Tibial nerve (tissue), 4 donors: ENCODE data around the gene SLCO2A1. TPM values are rescaled to one million over a fixed set of nuclear protein-coding genes. Genes with fewer than 3 reads are reported as not detected.

Source experiments
- DNase-seq, 2 donors: peaks; one replicate each; pipeline ENCODE4 v3.0.0-alpha.2; 2019; ENCODE audit warnings: low spot score in 2 of 2
- H3K27ac ChIP-seq, 4 donors: fragments of 200-600 bp; sonication (generic) in 3 of 4; one replicate each; pipeline ENCODE4 v1.5.1; 2017 to 2019; ENCODE audit warnings: mild to moderate bottlenecking in 1 of 4
- H3K27me3 ChIP-seq, 2 donors: fragments of 200-600 bp; sonication (generic) in 1 of 2; one replicate each; pipeline versions ENCODE4 v1.5.1 to v1.6.0; 2017 to 2019
- H3K36me3 ChIP-seq, 3 donors: fragments of 200-600 bp; sonication (generic); one replicate each; pipeline ENCODE4 v1.5.1; 2018 to 2019
- H3K4me1 ChIP-seq, 4 donors: fragments of 200-600 bp; sonication (generic) in 3 of 4; one replicate each; pipeline ENCODE4 v1.5.1; 2017 to 2019
- H3K4me3 ChIP-seq, 4 donors: fragments of 200-600 bp; sonication (generic) in 3 of 4; one replicate each; pipeline ENCODE4 v1.5.1; 2017 to 2019; ENCODE audit warnings: mild to moderate bottlenecking in 1 of 4, moderate library complexity in 1 of 4
- H3K9me3 ChIP-seq, 4 donors: fragments of 200-600 bp; sonication (generic) in 3 of 4; one replicate each; pipeline ENCODE4 v1.5.1; 2017 to 2019
- EP300 ChIP-seq, 2 donors: sonication (generic); formaldehyde crosslinking; IDR thresholded peaks; one replicate each; pipeline ENCODE4 v1.6.1; 2017; ENCODE audit warnings: antibody characterized with exemption in 2 of 2, mild to moderate bottlenecking in 1 of 2
- POLR2A ChIP-seq, 2 donors: fragments of 450-650 bp; IDR thresholded peaks; one replicate each; pipeline ENCODE4 v1.6.1; 2017; ENCODE audit warnings: antibody characterized with exemption in 2 of 2, mild to moderate bottlenecking in 2 of 2, moderate library complexity in 2 of 2
- WGBS, 2 donors: methylation state at CpG; one replicate each; pipeline ENCODE4 v1.1.5; 2018; 5-methylcytosine and 5-hydroxymethylcytosine counted together
- total RNA-seq, 4 donors: library from RNA; depleted of rRNA; stranded (reverse); fragments of >200 nt; gene quantifications; one replicate each; pipeline ENCODE4 v1.1.0, GENCODE V29; 2016
- TF ChIP-seq, protein P1 (sequence below), 5 experiments: fragments of 200-600 bp in 3 of 5; fragments of 450-650 bp in 2 of 5; sonication (generic) in 3 of 5; IDR thresholded peaks; one replicate each; pipeline ENCODE4 v1.5.1; 2016 to 2019; ENCODE audit warnings: antibody characterized with exemption in 5 of 5, mild to moderate bottlenecking in 3 of 5, moderate library complexity in 2 of 5

Gene SLCO2A1
- total RNA-seq, 4 donors from 2014 or later: 8.8 to 22.9 (median 12.2) TPM

DNA sequence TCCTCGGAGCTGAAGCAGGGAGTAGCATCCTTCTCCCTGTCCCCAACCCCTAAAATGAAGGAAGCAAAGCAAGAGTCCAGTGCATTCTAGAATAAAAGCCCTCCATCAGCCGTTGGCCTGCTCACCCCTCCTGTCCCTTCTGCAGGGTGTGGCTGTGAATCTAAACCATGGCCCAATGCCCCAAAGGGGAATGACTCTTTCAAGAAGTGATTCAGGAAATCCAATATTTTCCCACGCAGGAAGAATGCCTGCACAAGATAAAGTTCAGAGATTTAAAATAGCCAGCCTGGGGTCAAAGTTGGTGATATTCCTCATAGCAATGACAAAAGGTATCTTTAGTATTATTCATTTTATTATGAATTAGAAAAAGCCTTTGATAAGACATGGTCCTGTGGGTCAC is 38.5 kb downstream of the SLCO2A1 start:
- no peak for DNase-seq
- Histone ChIP-seq H3K4me1 (peaks cover 0 to 11% (median 0%) of the 10 kb centered on the region in 4 donors), H3K27me3 (no peaks in the 10 kb centered on the region), H3K36me3 (no peaks in the 10 kb centered on the region), H3K4me3 (no peak overlapping the region), H3K9me3 (no peaks in the 10 kb centered on the region), H3K27ac (no peak overlapping the region)
- TF ChIP-seq POLR2A (IDR thresholded peaks at IDR 0.05): no peak
- peak in 1 of 2 donors; percentile 60 for TF ChIP-seq EP300 (IDR thresholded peaks at IDR 0.05)
- WGBS, 2 donors: 49 to 56% methylated on average over 3 of the region's 3 CpGs

DNA sequence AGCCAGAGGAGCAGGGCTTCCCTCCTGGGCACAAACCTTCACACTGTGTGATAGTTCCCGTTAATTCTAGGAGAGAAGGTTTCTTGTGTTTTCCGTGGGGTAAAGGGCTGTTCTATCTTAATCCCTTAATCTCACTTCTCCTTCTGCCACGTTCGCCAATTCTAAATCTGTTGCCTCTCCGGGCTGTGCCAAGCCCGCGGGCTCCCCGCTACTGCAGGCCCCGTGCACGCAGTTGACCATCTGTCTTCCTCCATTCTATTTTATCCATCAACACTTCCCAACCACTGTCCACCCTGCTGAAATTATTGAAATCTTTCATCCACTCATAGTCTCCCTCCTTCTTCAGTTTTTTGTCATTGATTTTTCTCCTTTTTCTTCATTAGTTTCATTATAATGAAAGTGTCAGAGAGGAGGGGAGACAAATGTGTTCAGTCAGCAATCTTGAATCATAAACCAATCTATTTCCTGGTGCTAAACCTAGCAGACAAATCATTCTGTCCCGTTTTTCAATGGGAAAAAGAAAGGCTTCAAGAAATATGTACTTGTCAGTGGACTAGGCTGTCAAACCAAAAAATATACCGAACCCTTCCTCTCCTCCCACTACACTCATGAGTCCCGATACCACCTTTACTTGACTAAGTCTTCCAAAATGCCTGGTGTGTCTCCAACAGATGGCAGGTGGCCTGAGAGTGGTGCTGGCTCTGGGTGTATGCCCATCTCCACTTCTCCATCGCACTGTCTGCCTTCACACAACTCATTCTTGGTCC is 39.6 kb downstream of the SLCO2A1 start:
- no peaks in the 10 kb centered on the region for H3K36me3 ChIP-seq
- DNase-seq: no peak
- H3K27ac ChIP-seq: no peak overlapping the region
- no peaks in the 10 kb centered on the region for H3K9me3 ChIP-seq
- WGBS, 2 donors: 82 to 89% methylated on average over 14 of the region's 14 CpGs
- H3K27me3 ChIP-seq: no peaks in the 10 kb centered on the region
- peaks cover 0 to 11% (median 0%) of the 10 kb centered on the region in 4 donors for H3K4me1 ChIP-seq
- no peak overlapping the region for H3K4me3 ChIP-seq
- no peak for TF ChIP-seq EP300 (IDR thresholded peaks at IDR 0.05)

DNA sequence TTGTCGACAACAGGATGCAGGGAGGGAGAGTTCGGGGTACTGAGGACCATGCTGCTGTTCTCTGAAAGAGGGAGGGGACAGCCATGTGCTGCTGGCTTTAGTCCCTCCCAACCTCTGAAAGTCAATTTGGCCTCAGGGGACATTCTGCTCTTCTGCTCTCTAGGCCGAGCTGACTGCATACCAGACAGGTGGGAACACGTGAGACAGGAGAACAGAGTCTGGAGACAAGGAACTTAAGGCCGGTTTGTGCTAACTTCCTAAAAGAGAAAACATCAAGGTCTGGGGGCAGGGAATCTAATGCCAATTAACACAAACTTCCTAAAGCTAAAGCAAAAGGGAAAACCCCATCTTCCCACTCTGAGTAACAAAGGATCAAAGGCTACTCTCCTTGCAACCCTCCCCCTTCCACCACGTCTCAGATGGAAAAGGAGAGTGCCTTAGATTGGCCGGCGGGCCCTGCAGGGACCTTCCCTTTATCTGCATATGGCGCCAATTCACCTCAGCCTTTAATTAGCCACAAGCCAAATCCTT is 41.0 kb downstream of the SLCO2A1 start:
- Histone ChIP-seq H3K36me3 (no peaks in the 10 kb centered on the region), H3K4me3 (no peak overlapping the region), H3K9me3 (no peaks in the 10 kb centered on the region), H3K4me1 (peaks cover 0 to 11% (median 0%) of the 10 kb centered on the region in 4 donors), H3K27me3 (no peaks in the 10 kb centered on the region), H3K27ac (no peak overlapping the region)
- no peak for TF ChIP-seq POLR2A (IDR thresholded peaks at IDR 0.05)
- TF ChIP-seq, protein P1, sequence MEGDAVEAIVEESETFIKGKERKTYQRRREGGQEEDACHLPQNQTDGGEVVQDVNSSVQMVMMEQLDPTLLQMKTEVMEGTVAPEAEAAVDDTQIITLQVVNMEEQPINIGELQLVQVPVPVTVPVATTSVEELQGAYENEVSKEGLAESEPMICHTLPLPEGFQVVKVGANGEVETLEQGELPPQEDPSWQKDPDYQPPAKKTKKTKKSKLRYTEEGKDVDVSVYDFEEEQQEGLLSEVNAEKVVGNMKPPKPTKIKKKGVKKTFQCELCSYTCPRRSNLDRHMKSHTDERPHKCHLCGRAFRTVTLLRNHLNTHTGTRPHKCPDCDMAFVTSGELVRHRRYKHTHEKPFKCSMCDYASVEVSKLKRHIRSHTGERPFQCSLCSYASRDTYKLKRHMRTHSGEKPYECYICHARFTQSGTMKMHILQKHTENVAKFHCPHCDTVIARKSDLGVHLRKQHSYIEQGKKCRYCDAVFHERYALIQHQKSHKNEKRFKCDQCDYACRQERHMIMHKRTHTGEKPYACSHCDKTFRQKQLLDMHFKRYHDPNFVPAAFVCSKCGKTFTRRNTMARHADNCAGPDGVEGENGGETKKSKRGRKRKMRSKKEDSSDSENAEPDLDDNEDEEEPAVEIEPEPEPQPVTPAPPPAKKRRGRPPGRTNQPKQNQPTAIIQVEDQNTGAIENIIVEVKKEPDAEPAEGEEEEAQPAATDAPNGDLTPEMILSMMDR (IDR thresholded peaks at IDR 0.05): no peak
- TF ChIP-seq EP300 (IDR thresholded peaks at IDR 0.05): peak in 1 of 2 donors; percentile 18
- DNase-seq: no peak
- WGBS, 2 donors: 44 to 50% methylated on average over 9 of the region's 9 CpGs

DNA sequence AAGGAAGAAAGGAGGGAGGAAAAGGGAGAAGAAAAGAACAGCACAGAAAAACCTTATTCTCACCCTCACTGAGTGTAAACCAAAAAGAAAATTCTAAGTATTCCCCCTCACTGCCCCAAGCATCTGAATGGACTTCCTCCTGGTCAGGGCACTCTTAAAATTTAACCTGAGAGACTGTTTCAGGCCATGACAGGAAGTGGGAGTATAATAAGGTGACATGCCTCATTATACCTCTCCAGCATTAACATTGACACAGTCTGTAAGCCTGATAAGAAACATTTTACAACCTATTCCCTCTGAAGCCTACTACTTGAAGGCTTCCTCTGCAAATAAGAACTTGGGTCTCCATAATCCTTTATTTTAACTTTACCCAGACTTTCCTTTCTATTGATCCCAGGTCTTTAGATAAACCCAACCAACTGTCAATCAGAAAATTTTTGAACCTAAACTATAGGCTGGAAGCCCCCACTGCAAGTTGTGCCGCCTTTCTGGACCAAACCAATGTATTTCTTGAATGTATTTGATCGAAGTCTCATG is 41.7 kb downstream of the SLCO2A1 start:
- 93 to 95% methylated on average over 2 of the region's 2 CpGs for WGBS, 2 donors
- H3K4me1 ChIP-seq: peaks cover 0 to 11% (median 0%) of the 10 kb centered on the region in 4 donors
- H3K36me3 ChIP-seq: no peaks in the 10 kb centered on the region
- no peak overlapping the region for H3K4me3 ChIP-seq
- H3K27ac ChIP-seq: no peak overlapping the region
- H3K9me3 ChIP-seq: no peaks in the 10 kb centered on the region
- H3K27me3 ChIP-seq: no peaks in the 10 kb centered on the region
- no peak for DNase-seq
- TF ChIP-seq POLR2A (IDR thresholded peaks at IDR 0.05): no peak
- TF ChIP-seq, protein P1 (IDR thresholded peaks at IDR 0.05): no peak
- no peak for TF ChIP-seq EP300 (IDR thresholded peaks at IDR 0.05)

DNA sequence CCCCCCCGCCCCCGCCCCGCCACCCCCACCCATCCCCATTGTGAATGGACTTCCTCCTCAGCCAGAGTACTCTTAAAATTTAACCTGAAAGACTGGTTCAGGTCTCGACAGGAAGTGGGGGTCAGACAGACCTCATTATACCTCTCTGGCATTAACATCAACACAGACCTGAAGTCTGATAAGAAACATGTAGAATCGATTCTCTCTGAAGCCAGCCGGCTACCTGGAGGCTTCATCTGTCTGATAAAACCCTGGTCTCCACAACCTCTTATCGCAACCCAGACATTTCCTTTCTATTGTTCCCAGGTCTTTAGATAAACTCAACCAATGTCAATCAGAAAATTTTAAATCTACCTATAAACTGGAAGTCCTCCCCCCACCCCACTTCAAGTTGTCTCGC is 42.6 kb downstream of the SLCO2A1 start:
- H3K9me3 ChIP-seq: no peaks in the 10 kb centered on the region
- H3K27ac ChIP-seq: no peak overlapping the region
- WGBS, 2 donors: 63 to 74% methylated on average over 8 of the region's 8 CpGs
- TF ChIP-seq POLR2A (IDR thresholded peaks at IDR 0.05): no peak
- TF ChIP-seq EP300 (IDR thresholded peaks at IDR 0.05): no peak
- TF ChIP-seq, protein P1 (IDR thresholded peaks at IDR 0.05): no peak
- no peaks in the 10 kb centered on the region for H3K27me3 ChIP-seq
- no peaks in the 10 kb centered on the region for H3K36me3 ChIP-seq
- no peak for DNase-seq
- H3K4me3 ChIP-seq: no peak overlapping the region
- H3K4me1 ChIP-seq: peaks cover 0 to 5% (median 0%) of the 10 kb centered on the region in 4 donors

DNA sequence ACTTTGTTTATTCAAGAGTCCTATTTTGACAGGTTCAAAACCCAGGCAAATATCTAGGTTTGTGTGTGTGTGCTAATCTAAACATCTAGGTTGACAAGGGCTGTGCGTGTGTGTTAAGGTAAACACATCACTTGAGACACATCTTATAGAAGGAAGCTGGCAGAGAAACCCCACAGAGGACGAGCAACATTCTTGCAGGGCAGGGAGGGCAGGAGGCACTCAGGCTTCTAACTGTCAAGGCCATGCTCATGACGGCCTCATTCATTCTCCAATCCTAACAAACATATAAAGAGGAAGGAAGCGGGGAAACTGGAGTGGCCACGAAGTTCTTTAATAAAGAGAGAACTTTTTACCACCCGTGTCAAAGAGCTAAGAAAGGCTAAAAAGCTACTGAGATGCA is 43.4 kb downstream of the SLCO2A1 start:
- DNase-seq: no peak

More for the DNA sequence above, 43.4 kb downstream of the SLCO2A1 start:
- Histone ChIP-seq H3K36me3 (no peaks in the 10 kb centered on the region), H3K27me3 (no peaks in the 10 kb centered on the region), H3K9me3 (no peaks in the 10 kb centered on the region), H3K4me3 (no peak overlapping the region), H3K4me1 (peaks cover 0 to under 1% (median 0%) of the 10 kb centered on the region in 4 donors), H3K27ac (no peak overlapping the region)
- no peak for TF ChIP-seq POLR2A (IDR thresholded peaks at IDR 0.05)
- TF ChIP-seq, protein P1 (IDR thresholded peaks at IDR 0.05): no peak
- no peak for TF ChIP-seq EP300 (IDR thresholded peaks at IDR 0.05)
- WGBS, 2 donors: 56 to 61% methylated on average over 6 of the region's 6 CpGs
